H1 (cell line): ENCODE data around the gene SYNDIG1. TPM values are rescaled to one million over a fixed set of nuclear protein-coding genes. Genes with fewer than 3 reads are reported as not detected.

Experiments
- SAP30 ChIP-seq: fragments of 300-600 bp; sonication (generic); IDR thresholded peaks from 2 replicates; pipeline ENCODE4 v1.7.1; 2012; ENCODE audit warnings: low read length, moderate library complexity, mild to moderate bottlenecking, inconsistent platforms; ENCODE audit not compliant: insufficient read depth, insufficient replicate concordance
- SRF ChIP-seq: IDR thresholded peaks from 2 replicates; pipeline ENCODE4 v1.6.1; 2011; ENCODE audit warnings: mild to moderate bottlenecking, low read depth, low read length, moderate library complexity
- polyA plus RNA-seq, 7 experiments: library from polyadenylated mRNA; depleted of rRNA in 3 of 7; stranded (reverse) in 5 of 7; unstranded in 2 of 7; fragments of >200 nt in 5 of 7; fragments of 200-250 nt in 2 of 7; gene quantifications; 1 replicate in 5 of 7; 2 replicates in 1 of 7; 4 replicates in 1 of 7; pipeline versions ENCODE4 v1.2.1 to v1.2.3, GENCODE V29; 2011 to 2013; ENCODE audit warnings: missing spikeins in 2 of 7, mixed read lengths in 2 of 7
- total RNA-seq: library from RNA; stranded (reverse); fragmentation: NEBNext Ultra II Directional; extraction: Animal tissue kit (Norgen Biotek cat#: 25700); gene quantifications from 2 replicates; pipeline ENCODE4 v1.2.1, GENCODE V29; 2021

The SYNDIG1 gene
- total and polyA plus RNA-seq, 2 of the 8 experiments (the other 6 are each of a cell fraction or from before 2014, with no cell fraction given): 6.5 to 7.8 TPM

- TF ChIP-seq SAP30 (no peak), SRF (no peak)
These were observed 120.4 kb downstream of the SYNDIG1 start (continued) for GRCh38 chr20:24589815-24590177.
